OCI-LY1 (cell line): ENCODE data around the gene STAG2.

Source experiments
- EZH2 ChIP-seq: fragments of 200-600 bp; sonication (generic), shearing (Covaris generic); IDR thresholded peaks from 2 replicates; pipeline ENCODE4 v1.8.0; 2017; ENCODE audit warnings: borderline replicate concordance, mixed run types, mild to moderate bottlenecking, antibody characterized with exemption, low read length, moderate library complexity, mixed read lengths
- TF ChIP-seq, protein P1 (sequence below): fragments of 200-600 bp; sonication (generic), shearing (Covaris generic); IDR thresholded peaks from 2 replicates; pipeline ENCODE4 v1.5.1; 2017; ENCODE audit warnings: mild to moderate bottlenecking, antibody characterized with exemption, low read length, moderate library complexity, mixed read lengths

DNA sequence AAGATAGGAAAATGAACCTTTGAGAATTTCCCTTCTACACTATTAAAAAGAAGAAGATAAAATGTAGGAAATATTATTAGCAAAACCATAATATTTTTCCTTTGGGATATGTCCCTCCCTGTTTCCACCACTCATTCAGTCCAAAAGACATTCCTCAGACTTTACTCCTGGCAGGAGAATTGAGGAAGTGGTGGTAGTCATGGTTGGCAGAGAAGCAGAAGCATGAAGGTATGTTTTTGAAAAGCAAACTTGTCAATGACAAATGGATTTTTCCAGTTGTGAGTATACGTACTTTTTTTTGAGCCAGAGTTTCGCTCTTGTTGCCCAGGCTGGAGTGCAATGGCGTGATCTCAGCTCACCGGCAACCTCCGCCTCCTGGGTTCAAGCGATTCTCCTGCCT, 13.7 kb downstream of the STAG2 start:
- TF ChIP-seq, protein P1, sequence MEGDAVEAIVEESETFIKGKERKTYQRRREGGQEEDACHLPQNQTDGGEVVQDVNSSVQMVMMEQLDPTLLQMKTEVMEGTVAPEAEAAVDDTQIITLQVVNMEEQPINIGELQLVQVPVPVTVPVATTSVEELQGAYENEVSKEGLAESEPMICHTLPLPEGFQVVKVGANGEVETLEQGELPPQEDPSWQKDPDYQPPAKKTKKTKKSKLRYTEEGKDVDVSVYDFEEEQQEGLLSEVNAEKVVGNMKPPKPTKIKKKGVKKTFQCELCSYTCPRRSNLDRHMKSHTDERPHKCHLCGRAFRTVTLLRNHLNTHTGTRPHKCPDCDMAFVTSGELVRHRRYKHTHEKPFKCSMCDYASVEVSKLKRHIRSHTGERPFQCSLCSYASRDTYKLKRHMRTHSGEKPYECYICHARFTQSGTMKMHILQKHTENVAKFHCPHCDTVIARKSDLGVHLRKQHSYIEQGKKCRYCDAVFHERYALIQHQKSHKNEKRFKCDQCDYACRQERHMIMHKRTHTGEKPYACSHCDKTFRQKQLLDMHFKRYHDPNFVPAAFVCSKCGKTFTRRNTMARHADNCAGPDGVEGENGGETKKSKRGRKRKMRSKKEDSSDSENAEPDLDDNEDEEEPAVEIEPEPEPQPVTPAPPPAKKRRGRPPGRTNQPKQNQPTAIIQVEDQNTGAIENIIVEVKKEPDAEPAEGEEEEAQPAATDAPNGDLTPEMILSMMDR: no peak
- no peak for TF ChIP-seq EZH2
